ENCODE data around the gene INSL6.
A peak's percentile ranks its signal among the peaks of the same experiment; 100 is the strongest.
"Not testable (repeated sequence)": the region's sequence is repeated elsewhere in the genome, so short reads cannot be mapped to it uniquely, and the experiment has no call there.

The INSL6 gene

DNA sequence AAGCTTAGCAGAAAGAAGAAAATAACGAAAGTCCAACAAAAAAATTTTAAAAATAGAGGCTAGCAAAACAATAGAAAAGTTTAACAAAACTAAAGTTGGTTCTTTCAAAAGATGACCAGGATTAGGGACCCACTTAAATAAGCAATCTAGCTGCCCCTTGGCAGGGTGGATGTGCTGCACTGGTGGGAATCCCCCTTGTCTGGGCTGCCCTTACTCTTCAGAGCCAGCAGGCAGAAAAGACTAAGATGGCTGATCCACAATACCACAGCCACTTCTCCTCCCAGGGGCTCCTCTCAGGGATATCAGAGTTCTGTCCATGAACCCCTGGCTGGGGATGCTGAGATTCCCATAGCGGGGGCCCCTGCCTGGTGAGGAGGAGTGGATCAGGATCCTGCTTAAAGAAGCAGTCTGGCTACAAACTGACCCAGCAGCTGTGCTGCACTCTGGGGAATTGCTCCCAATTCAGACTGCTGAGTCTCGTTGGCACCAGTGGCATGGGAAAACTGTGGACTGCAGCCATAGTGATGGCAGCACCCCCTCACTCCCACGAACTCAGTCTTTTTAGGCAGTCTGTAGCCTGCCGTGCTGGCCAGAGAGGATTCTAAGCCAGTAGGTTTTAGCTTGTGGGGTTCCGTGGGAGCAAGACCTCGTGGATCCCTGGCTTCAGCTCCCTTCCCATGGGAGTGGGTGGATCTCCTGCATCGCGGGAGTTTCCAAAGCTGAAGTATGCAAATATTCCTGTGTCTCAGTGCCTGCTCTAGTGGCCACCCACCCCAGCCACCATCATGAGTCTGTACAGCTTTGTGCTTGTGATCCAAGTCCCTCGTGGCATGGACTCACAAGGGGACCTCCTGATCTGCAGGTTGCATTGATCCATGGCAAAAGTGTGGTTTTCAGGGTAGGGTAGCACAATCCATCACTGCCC, 2.9 kb upstream of the INSL6 start:
- H3K4me3 ChIP-seq (ENCODE audit: insufficient read length, low read depth): no peak overlapping the region
- H3K9ac ChIP-seq (ENCODE audit: insufficient read length, low read depth): no peak overlapping the region
- no peaks in the 10 kb centered on the region for H3K4me1 ChIP-seq (ENCODE audit: insufficient read depth, insufficient read length)
- no peaks in the 10 kb centered on the region for H3K27me3 ChIP-seq (ENCODE audit: insufficient read depth, insufficient read length)
- H3K9me3 ChIP-seq (ENCODE audit: insufficient read depth, low read length): no peaks in the 10 kb centered on the region
- TF ChIP-seq SUZ12 (IDR thresholded peaks at IDR 0.05; ENCODE audit: extremely low read depth, insufficient read depth, insufficient read length) (no peak), ZNF274 (IDR thresholded peaks at IDR 0.05; ENCODE audit: low read depth, low read length) (no peak), YY1 (IDR thresholded peaks at IDR 0.05; ENCODE audit: insufficient read depth, insufficient read length) (no peak)
- no peak for DNase-seq (ENCODE audit: low read depth, low spot score)
- H3K36me3 ChIP-seq (ENCODE audit: insufficient read depth, insufficient read length, low read length): no peaks in the 10 kb centered on the region

DNA sequence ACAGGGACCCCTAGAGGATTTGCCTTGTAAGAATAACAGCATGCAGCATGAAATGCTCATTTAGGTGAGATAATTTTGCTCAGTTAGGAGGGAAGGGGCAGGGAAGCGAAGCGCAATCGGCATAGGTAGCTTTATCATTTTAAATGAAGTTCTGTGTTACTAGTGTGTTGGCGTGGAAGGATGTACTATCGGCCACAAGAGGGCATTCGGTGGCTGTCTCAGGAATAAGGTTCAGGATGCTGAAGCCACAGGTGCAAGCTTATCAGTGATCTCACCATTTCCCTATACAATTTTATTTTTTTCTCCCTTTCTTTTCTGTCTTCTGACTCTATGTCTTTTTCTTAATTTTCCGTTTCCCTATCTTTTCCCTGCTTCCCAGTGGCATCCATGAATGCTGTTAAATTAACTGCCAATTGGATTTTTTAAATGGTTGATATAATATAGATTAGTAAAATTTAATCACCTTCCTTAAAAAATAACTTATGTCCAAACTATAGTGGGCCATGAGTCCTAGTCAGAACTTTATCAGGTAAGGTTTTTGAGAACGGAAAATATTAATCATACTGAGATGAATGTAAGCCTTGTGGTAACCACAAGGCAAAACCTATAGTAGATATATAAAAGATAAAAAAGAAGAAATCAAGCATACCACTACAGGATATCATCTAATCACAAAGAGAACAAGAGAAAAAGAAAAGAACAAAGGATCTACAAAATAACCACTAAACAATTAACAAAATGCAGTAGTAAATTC, 1.2 kb upstream of the INSL6 start:
- Histone ChIP-seq H3K4me3 (ENCODE audit: insufficient read length, low read depth) (no peak overlapping the region), H3K27me3 (ENCODE audit: insufficient read depth, insufficient read length) (no peaks in the 10 kb centered on the region), H3K9ac (ENCODE audit: insufficient read length, low read depth) (no peak overlapping the region), H3K36me3 (ENCODE audit: insufficient read depth, insufficient read length, low read length) (no peaks in the 10 kb centered on the region), H3K9me3 (ENCODE audit: insufficient read depth, low read length) (0 out of 2 replicates have a peak, but pooled peaks cover 2% of the 10 kb centered on the region), H3K4me1 (ENCODE audit: insufficient read depth, insufficient read length) (no peaks in the 10 kb centered on the region)
- TF ChIP-seq SUZ12 (IDR thresholded peaks at IDR 0.05; ENCODE audit: extremely low read depth, insufficient read depth, insufficient read length) (no peak), YY1 (IDR thresholded peaks at IDR 0.05; ENCODE audit: insufficient read depth, insufficient read length) (no peak), ZNF274 (IDR thresholded peaks at IDR 0.05; ENCODE audit: low read depth, low read length) (no peak)
- DNase-seq (ENCODE audit: low read depth, low spot score): peak; percentile 43

DNA sequence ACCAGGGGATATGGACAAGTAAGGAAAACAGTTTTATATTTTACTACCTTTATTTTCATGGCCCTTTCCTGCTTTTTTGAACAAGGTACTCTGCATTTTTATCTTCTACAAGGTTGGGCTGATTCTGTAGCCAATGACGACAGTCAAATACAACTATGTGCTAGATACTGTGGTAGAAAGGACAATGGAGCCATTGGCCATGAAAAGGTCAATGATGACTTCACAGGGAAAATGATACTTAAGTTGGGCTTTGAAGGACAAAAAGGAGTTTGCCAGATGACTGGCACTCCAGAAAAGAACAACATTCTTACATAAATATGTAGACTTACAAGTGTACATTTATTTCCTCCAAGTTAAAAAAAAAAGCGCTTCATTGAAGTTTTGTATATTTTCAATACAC, 663 bp downstream of the INSL6 start:
- no peak for TF ChIP-seq YY1 (IDR thresholded peaks at IDR 0.05; ENCODE audit: insufficient read depth, insufficient read length)
- no peak for TF ChIP-seq ZNF274 (IDR thresholded peaks at IDR 0.05; ENCODE audit: low read depth, low read length)
- TF ChIP-seq SUZ12 (IDR thresholded peaks at IDR 0.05; ENCODE audit: extremely low read depth, insufficient read depth, insufficient read length): no peak
- H3K9ac ChIP-seq (ENCODE audit: insufficient read length, low read depth): no peak overlapping the region
- no peak overlapping the region for H3K4me3 ChIP-seq (ENCODE audit: insufficient read length, low read depth)
- H3K36me3 ChIP-seq (ENCODE audit: insufficient read depth, insufficient read length, low read length): no peaks in the 10 kb centered on the region
- no peaks in the 10 kb centered on the region for H3K4me1 ChIP-seq (ENCODE audit: insufficient read depth, insufficient read length)
- no peak for DNase-seq (ENCODE audit: low read depth, low spot score)
- H3K27me3 ChIP-seq (ENCODE audit: insufficient read depth, insufficient read length): no peaks in the 10 kb centered on the region
- 0 out of 2 replicates have a peak, but pooled peaks cover 6% of the 10 kb centered on the region for H3K9me3 ChIP-seq (ENCODE audit: insufficient read depth, low read length)

DNA sequence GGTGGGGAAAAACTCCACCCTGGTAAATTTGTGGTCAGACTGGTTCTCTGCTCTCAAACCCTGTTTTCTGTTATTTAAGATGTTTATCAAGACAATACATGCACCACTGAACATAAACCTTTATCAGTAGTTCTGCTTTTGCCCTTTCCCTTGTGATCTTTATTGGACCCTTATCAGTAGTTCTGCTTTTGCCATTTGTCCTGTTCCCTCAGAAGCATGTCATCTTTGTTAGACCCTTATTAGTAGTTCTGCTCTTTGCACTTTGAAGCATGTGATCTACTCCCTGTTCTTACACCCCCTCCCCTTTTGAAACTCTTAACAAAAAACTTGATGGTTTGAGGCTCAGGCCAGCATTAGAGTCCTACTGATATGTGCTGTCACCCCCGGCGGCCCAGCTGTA, 4.8 kb downstream of the INSL6 start:
- H3K36me3 ChIP-seq (ENCODE audit: insufficient read depth, insufficient read length, low read length); H3K27me3 ChIP-seq (ENCODE audit: insufficient read depth, insufficient read length); H3K9me3 ChIP-seq (ENCODE audit: insufficient read depth, low read length); DNase-seq (ENCODE audit: low read depth, low spot score); H3K4me1 ChIP-seq (ENCODE audit: insufficient read depth, insufficient read length); H3K4me3 ChIP-seq (ENCODE audit: insufficient read length, low read depth); H3K9ac ChIP-seq (ENCODE audit: insufficient read length, low read depth): not testable (repeated sequence)

DNA sequence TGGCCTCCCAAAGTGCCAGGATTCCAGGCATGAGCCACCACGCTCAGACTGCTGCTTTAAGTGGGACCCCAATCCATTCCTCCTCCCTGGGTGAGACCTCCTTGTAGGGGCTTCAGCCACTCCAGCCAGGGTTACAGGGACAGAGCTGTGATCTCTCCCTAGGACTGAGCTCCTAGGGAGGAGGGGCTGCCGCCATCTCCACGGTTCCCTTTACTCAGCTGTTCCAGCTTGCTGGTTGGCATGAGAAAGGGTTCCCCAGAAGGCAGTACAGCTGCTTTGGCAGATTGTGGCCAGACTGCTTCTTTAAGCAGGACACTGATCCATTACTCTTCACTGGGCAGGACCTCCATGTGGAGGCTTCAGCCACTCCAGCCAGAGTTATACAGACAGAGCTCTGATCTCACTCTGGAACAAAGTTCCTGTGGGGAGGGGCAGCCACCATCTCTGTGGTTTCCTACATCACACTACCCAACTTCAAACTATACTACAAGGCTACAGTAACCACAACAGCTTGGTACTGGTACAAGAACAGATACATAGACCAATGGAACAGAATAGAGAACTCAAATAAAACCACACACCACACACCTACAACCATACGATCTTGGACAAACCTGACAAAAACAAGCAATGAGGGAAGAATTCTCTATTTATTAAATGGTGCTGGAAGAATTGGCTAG, 7.2 kb downstream of the INSL6 start:
- no peaks in the 10 kb centered on the region for H3K36me3 ChIP-seq (ENCODE audit: insufficient read depth, insufficient read length, low read length)
- no peak for DNase-seq (ENCODE audit: low read depth, low spot score)
- H3K9ac ChIP-seq (ENCODE audit: insufficient read length, low read depth): no peak overlapping the region
- TF ChIP-seq SUZ12 (IDR thresholded peaks at IDR 0.05; ENCODE audit: extremely low read depth, insufficient read depth, insufficient read length): no peak
- TF ChIP-seq YY1 (IDR thresholded peaks at IDR 0.05; ENCODE audit: insufficient read depth, insufficient read length): no peak
- TF ChIP-seq ZNF274 (IDR thresholded peaks at IDR 0.05; ENCODE audit: low read depth, low read length): no peak
- H3K4me1 ChIP-seq (ENCODE audit: insufficient read depth, insufficient read length): no peaks in the 10 kb centered on the region
- no peaks in the 10 kb centered on the region for H3K27me3 ChIP-seq (ENCODE audit: insufficient read depth, insufficient read length)
- H3K9me3 ChIP-seq (ENCODE audit: insufficient read depth, low read length): peaks cover 6% of the 10 kb centered on the region; the same call in 1 of the 2 replicates
- H3K4me3 ChIP-seq (ENCODE audit: insufficient read length, low read depth): no peak overlapping the region

DNA sequence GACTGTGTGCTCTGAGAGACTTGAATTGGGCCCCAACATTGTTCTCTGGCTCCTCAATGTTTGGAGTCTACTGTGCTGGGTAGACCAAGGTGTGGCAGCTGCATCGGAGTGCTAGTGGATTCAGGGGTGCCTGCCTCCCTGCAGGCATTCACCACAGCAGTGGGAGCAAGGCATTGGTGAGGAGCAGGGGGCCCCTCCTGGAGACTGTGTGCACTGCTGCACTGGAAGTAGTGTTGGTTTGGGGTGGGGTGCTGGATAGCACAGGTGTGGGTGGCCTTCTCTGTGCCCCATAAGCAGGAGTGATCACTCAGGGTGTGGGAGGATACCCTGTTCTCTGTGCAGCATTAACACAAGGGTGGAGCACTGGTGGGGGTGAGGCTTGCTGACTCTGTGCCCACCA, 39.2 kb downstream of the INSL6 start:
- H3K36me3 ChIP-seq (ENCODE audit: insufficient read depth, insufficient read length, low read length): no peaks in the 10 kb centered on the region
- no peak overlapping the region for H3K9ac ChIP-seq (ENCODE audit: insufficient read length, low read depth)
- no peak for TF ChIP-seq ZNF274 (IDR thresholded peaks at IDR 0.05; ENCODE audit: low read depth, low read length)
- TF ChIP-seq SUZ12 (IDR thresholded peaks at IDR 0.05; ENCODE audit: extremely low read depth, insufficient read depth, insufficient read length): no peak
- no peak for TF ChIP-seq YY1 (IDR thresholded peaks at IDR 0.05; ENCODE audit: insufficient read depth, insufficient read length)
- H3K4me1 ChIP-seq (ENCODE audit: insufficient read depth, insufficient read length): no peaks in the 10 kb centered on the region
- no peak for DNase-seq (ENCODE audit: low read depth, low spot score)
- H3K9me3 ChIP-seq (ENCODE audit: insufficient read depth, low read length): no peaks in the 10 kb centered on the region
- no peaks in the 10 kb centered on the region for H3K27me3 ChIP-seq (ENCODE audit: insufficient read depth, insufficient read length)
- H3K4me3 ChIP-seq (ENCODE audit: insufficient read length, low read depth): no peak overlapping the region

DNA sequence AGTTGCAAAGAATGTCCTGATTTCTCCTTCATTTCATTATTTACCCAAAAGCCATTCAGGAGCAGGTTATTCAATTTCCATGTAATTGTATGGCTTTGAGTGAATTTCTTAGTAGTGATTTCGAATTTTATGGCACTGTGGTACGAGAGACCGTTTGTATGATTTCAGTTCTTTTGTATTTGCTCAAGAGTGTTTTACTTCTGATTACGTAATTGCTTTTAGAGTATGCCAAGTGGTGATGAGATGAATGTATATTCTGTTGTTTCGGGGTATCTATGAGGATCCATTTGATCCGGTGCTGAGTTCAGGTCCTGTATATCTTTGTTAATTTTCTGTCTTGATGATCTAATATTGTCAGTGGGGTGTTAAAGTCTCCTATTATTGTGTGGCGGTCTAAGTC, 41.2 kb downstream of the INSL6 start:
- Histone ChIP-seq H3K27me3 (ENCODE audit: insufficient read depth, insufficient read length) (no peaks in the 10 kb centered on the region), H3K4me3 (ENCODE audit: insufficient read length, low read depth) (no peak overlapping the region), H3K9ac (ENCODE audit: insufficient read length, low read depth) (no peak overlapping the region), H3K4me1 (ENCODE audit: insufficient read depth, insufficient read length) (no peaks in the 10 kb centered on the region), H3K9me3 (ENCODE audit: insufficient read depth, low read length) (no peaks in the 10 kb centered on the region), H3K36me3 (ENCODE audit: insufficient read depth, insufficient read length, low read length) (no peaks in the 10 kb centered on the region)
- TF ChIP-seq YY1 (IDR thresholded peaks at IDR 0.05; ENCODE audit: insufficient read depth, insufficient read length): no peak
- no peak for TF ChIP-seq ZNF274 (IDR thresholded peaks at IDR 0.05; ENCODE audit: low read depth, low read length)
- TF ChIP-seq SUZ12 (IDR thresholded peaks at IDR 0.05; ENCODE audit: extremely low read depth, insufficient read depth, insufficient read length): no peak
- no peak for DNase-seq (ENCODE audit: low read depth, low spot score)
